CD4-positive, alpha-beta T cell treated with Interleukin-2 at 100 ng/mL for 4 hours (primary cell): ENCODE measurements around the gene BTBD9.
"Not testable (repeated sequence)": the region's sequence is repeated elsewhere in the genome, so short reads cannot be mapped to it uniquely, and the experiment has no call there.

Source experiments
- DNase-seq: peaks from one replicate; pipeline ENCODE4 v3.0.0-alpha.2; 2020; ENCODE audit warnings: low spot score

The BTBD9 gene

GRCh38 chr6:38143191-38144150, 496.3 kb downstream of the BTBD9 start:
- DNase-seq, result no peak

- DNase-seq, result no peak
These were observed 497.4 kb downstream of the BTBD9 start for GRCh38 chr6:38142178-38142902.

- no peak for DNase-seq
These were observed 498.0 kb downstream of the BTBD9 start for GRCh38 chr6:38141716-38142115.

- DNase-seq, result no peak
These were observed 498.6 kb downstream of the BTBD9 start for GRCh38 chr6:38141085-38141484.

- no peak for DNase-seq
These were observed 501.4 kb downstream of the BTBD9 start for GRCh38 chr6:38138374-38138773.

GRCh38 chr6:38137608-38138265, 502.0 kb downstream of the BTBD9 start:
- no peak for DNase-seq

GRCh38 chr6:38136547-38136946, 503.2 kb downstream of the BTBD9 start:
- no peak for DNase-seq

- no peak for DNase-seq
These were observed 505.0 kb downstream of the BTBD9 start for GRCh38 chr6:38134704-38135088.

- no peak for DNase-seq
These were observed 505.6 kb downstream of the BTBD9 start for GRCh38 chr6:38133932-38134703.

GRCh38 chr6:38131527-38131965, 508.2 kb downstream of the BTBD9 start:
- no peak for DNase-seq

GRCh38 chr6:38127284-38127683, 512.4 kb downstream of the BTBD9 start:
- DNase-seq, result no peak

GRCh38 chr6:38124224-38124926, 515.4 kb downstream of the BTBD9 start:
- DNase-seq, result not testable (repeated sequence)

GRCh38 chr6:38119516-38119915, 520.2 kb downstream of the BTBD9 start:
- no peak for DNase-seq

GRCh38 chr6:38118791-38119365, 520.9 kb downstream of the BTBD9 start:
- DNase-seq, result no peak
